GM23338 (cell line): ENCODE results near the gene SRCIN1.

Source experiments
- CREB1 ChIP-seq: fragments of 250-450 bp; sonication (Bioruptor Pico); IDR thresholded peaks from 2 replicates; pipeline ENCODE4 v1.5.0; 2020; ENCODE audit warnings: low read depth, mild to moderate bottlenecking, moderate library complexity
- EZH2 ChIP-seq: fragments of 200-600 bp; sonication (generic); IDR thresholded peaks from one replicate; pipeline ENCODE4 v1.8.0; 2017; ENCODE audit warnings: antibody characterized with exemption, mild to moderate bottlenecking, low read depth; ENCODE audit not compliant: unreplicated experiment
- EZH2phosphoT487 ChIP-seq: fragments of 200-600 bp; sonication (generic); IDR thresholded peaks from one replicate; pipeline ENCODE4 v1.8.1; 2018; ENCODE audit warnings: antibody characterized with exemption; ENCODE audit not compliant: unreplicated experiment
- POLR2AphosphoS5 ChIP-seq: IDR thresholded peaks from 2 replicates; pipeline ENCODE4 v1.6.1; 2016; ENCODE audit warnings: antibody characterized with exemption, low read depth
- ZNF114 ChIP-seq: fragments of 250-450 bp; sonication (Bioruptor Pico); IDR thresholded peaks from 2 replicates; pipeline ENCODE4 v1.5.0; 2020; ENCODE audit warnings: mild to moderate bottlenecking, moderate library complexity
- ZNF331 ChIP-seq: fragments of 250-450 bp; sonication (Bioruptor Pico); IDR thresholded peaks from 2 replicates; pipeline ENCODE4 v1.5.0; 2020; ENCODE audit warnings: low read depth, mild to moderate bottlenecking, moderate library complexity
- TF ChIP-seq, protein P1 (sequence below), 2 experiments: fragments of 200-600 bp in 1 of 2; sonication (generic) in 1 of 2; conservative IDR thresholded peaks; 2 replicates each; pipeline versions ENCODE4 v1.5.1 to v1.6.1; 2016 to 2017; ENCODE audit warnings: antibody characterized with exemption in 2 of 2, low read depth in 2 of 2, mild to moderate bottlenecking in 2 of 2, moderate library complexity in 1 of 2
- TF ChIP-seq, protein P2 (sequence below): IDR thresholded peaks from one replicate; pipeline ENCODE4 v1.6.1; 2018; ENCODE audit warnings: antibody characterized with exemption; ENCODE audit not compliant: unreplicated experiment
- TF ChIP-seq, protein P3 (sequence below): IDR thresholded peaks from 2 replicates; pipeline ENCODE4 v1.6.1; 2016; ENCODE audit warnings: antibody characterized with exemption

DNA sequence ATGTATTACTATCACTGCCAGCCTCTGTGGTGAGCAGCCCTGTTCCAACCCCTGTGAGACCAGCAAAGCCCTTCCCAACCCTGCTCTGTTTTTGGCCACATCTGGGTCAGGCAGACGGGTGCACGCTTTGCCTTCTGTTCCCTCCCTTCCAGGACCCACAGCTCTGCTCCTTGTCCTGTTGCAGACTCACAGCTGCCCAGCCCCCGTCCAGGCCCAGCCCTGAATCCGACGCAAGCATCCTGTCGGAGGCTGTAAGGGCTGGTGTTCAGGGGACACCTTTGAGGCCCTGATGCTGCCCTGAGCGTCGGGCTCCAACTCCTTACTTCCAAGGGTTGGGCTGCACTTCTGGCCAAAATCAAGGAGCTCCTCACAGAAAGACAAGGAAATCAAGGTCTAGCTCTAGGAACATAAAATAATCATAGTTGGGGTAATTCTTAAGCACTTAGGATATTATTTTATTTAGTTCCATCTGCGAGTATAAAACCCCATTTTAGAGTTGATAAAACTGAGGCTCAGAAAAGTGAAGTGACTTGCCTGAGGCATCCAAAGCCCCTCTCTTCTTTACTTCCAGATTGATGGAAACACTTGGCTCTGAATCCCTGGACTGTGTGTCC is 14.3 kb upstream of the SRCIN1 start:
- no peak for TF ChIP-seq ZNF331 (CRISPR knock-in tag)
- TF ChIP-seq, protein P1, sequence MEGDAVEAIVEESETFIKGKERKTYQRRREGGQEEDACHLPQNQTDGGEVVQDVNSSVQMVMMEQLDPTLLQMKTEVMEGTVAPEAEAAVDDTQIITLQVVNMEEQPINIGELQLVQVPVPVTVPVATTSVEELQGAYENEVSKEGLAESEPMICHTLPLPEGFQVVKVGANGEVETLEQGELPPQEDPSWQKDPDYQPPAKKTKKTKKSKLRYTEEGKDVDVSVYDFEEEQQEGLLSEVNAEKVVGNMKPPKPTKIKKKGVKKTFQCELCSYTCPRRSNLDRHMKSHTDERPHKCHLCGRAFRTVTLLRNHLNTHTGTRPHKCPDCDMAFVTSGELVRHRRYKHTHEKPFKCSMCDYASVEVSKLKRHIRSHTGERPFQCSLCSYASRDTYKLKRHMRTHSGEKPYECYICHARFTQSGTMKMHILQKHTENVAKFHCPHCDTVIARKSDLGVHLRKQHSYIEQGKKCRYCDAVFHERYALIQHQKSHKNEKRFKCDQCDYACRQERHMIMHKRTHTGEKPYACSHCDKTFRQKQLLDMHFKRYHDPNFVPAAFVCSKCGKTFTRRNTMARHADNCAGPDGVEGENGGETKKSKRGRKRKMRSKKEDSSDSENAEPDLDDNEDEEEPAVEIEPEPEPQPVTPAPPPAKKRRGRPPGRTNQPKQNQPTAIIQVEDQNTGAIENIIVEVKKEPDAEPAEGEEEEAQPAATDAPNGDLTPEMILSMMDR (conservative IDR thresholded peaks at IDR 0.05; ENCODE audit: low read depth in 2 of 2), result no peak
- no peak for TF ChIP-seq CREB1 (CRISPR knock-in tag)
- no peak for TF ChIP-seq POLR2AphosphoS5
- TF ChIP-seq, protein P2, sequence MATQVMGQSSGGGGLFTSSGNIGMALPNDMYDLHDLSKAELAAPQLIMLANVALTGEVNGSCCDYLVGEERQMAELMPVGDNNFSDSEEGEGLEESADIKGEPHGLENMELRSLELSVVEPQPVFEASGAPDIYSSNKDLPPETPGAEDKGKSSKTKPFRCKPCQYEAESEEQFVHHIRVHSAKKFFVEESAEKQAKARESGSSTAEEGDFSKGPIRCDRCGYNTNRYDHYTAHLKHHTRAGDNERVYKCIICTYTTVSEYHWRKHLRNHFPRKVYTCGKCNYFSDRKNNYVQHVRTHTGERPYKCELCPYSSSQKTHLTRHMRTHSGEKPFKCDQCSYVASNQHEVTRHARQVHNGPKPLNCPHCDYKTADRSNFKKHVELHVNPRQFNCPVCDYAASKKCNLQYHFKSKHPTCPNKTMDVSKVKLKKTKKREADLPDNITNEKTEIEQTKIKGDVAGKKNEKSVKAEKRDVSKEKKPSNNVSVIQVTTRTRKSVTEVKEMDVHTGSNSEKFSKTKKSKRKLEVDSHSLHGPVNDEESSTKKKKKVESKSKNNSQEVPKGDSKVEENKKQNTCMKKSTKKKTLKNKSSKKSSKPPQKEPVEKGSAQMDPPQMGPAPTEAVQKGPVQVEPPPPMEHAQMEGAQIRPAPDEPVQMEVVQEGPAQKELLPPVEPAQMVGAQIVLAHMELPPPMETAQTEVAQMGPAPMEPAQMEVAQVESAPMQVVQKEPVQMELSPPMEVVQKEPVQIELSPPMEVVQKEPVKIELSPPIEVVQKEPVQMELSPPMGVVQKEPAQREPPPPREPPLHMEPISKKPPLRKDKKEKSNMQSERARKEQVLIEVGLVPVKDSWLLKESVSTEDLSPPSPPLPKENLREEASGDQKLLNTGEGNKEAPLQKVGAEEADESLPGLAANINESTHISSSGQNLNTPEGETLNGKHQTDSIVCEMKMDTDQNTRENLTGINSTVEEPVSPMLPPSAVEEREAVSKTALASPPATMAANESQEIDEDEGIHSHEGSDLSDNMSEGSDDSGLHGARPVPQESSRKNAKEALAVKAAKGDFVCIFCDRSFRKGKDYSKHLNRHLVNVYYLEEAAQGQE, result no peak
- TF ChIP-seq, protein P3, sequence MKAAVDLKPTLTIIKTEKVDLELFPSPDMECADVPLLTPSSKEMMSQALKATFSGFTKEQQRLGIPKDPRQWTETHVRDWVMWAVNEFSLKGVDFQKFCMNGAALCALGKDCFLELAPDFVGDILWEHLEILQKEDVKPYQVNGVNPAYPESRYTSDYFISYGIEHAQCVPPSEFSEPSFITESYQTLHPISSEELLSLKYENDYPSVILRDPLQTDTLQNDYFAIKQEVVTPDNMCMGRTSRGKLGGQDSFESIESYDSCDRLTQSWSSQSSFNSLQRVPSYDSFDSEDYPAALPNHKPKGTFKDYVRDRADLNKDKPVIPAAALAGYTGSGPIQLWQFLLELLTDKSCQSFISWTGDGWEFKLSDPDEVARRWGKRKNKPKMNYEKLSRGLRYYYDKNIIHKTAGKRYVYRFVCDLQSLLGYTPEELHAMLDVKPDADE, result no peak
- no peak for TF ChIP-seq EZH2
- no peak for TF ChIP-seq EZH2phosphoT487
- TF ChIP-seq ZNF114 (CRISPR knock-in tag), result no peak
